HCEC 1CT (cell line): ENCODE results near the gene BROX.
"Not testable (repeated sequence)": the region's sequence is repeated elsewhere in the genome, so short reads cannot be mapped to it uniquely, and the experiment has no call there.

Experiments used
- DNase-seq: peaks from one replicate; pipeline ENCODE4 v3.0.0-alpha.2; 2017

Gene BROX

DNA sequence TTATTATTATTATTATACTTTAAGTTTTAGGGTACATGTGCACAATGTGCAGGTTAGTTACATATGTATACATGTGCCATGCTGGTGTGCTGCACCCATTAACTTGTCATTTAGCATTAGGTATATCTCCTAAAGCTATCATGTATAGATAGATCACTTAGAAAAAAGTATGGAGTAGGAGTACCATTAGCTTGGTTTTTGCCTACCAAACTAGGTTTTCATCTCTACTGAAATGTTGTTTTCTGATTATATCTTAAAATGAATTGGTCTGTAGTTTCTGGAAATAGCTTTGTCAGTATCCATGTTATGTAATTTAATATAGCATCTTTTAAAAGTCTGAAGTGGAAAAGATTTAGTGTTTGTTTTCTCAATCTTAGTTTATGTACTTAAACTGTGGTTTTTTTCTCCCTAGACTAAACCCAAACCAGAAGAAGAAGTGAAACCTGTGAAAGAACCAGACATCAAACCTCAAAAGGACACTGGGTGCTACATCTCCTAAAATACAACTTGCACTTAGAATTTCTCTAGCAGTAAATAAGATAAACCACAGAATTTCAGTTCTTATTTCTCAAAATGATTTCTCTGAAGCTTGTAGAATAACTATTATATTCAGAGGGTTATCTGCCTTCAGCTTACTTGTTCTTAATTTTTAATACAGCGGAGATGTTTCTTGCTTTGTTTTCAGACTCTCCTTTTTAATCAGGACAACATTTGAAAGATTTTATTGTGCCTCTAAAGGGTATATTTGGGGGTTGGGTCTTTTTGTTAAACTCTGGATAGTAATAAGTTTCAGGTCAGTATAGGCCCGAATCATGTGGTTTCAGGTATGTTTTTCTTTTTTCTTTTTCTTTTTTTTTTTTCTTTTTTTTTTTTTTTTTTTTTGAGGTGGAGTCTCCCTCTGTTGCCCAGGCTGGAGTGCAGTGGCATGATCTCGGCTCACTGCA lies 20.1 kb downstream of the BROX start:
- DNase-seq = no peak

DNA sequence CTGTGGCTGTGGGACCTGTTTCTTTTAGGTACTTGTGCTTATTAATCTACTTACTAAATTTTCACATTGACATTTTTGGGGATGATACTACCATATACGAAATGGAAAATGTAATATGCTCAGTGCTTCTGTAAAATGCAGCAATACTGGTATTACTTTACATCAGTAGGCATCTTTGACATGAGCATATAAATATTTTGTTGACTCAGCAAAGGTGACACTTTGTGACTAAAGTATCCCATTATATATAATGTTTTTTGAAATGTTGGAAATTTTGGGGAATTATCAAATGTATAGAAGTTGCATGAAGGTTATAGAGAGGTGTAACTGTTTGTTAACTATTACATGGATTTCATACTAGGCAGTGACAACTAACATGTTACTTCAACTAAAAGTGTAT lies 22.4 kb downstream of the BROX start:
- no peak for DNase-seq

DNA sequence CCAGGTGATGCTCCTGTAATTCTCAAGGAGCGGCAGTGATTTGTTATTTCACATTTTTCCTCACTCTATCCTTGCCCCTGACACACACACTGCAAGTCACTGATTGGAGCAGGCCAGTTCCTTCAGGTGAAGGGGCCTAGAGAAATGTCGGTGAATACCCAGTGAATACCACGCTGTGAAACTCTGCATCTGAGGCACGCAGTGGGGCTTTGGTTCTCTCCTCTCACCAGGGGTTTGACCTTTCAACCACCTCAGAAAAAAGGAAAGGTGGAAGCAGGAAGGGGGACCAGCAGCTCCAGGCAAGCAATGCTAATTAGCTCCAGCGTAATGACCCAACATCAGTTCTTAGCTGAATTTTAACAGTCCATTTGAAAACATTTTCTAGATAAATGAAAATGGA lies 24.1 kb downstream of the BROX start:
- DNase-seq = no peak

DNA sequence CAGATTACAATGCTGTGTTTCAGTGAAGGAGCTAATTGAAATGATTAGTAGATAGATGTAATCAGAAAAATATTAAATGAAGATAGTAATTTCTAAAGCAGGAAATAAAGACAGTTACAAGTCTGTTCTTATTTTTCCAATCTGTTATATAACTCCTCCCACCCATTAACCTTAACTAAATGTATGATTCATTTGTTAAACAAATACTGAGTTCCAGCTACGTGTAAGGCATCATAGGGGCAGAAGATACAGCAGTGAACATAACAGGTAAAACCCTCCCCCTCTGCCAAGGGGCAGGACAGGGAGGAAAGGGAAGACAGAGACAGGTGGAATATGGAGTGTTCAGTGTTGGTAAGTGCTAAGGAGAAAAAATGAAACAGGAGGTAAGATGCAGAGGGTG lies 24.6 kb downstream of the BROX start, which contains the start of gene FAM177B:
FAM177B (plus strand) TSS at position 231 of the 400 bp plus-strand sequence. CDS start 9,344 bp downstream, outside the sequence.
- DNase-seq = no peak

DNA sequence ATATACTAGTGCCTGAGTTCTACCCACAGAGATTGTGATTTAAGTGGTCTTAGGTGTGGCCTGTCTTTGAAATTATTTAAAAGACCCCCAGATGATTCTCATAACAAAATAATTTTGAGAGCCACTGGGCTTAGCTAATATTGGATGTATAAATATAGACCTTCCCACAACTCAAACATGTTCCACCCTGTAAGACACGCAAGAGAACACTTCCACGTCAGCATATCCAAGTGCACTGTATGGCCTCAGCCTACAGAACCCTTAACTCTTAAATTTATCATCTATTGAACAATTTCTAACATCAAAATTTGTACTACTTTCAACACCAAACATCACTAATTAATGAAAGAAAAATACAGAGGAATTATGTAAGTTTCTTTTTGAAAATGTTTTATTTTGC lies 27.1 kb downstream of the BROX start:
- no peak for DNase-seq

DNA sequence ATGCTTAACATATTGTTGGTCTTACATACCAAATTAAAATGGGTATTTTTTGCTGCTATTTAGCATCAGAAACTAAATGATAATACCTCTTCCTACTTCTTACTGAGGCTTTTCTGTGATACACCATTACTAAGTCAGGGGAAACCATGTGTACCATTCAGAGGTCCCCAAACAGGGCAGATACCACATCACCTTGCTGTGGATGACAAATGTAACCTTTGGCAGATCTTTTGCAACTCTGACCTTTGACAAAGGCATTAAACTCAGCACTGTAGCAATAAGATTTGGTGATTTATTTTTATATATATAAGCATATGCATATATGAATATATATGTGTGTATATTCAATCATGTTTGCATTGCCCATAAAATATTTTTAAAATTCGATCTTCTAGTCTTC lies 27.6 kb downstream of the BROX start:
- no peak for DNase-seq

DNA sequence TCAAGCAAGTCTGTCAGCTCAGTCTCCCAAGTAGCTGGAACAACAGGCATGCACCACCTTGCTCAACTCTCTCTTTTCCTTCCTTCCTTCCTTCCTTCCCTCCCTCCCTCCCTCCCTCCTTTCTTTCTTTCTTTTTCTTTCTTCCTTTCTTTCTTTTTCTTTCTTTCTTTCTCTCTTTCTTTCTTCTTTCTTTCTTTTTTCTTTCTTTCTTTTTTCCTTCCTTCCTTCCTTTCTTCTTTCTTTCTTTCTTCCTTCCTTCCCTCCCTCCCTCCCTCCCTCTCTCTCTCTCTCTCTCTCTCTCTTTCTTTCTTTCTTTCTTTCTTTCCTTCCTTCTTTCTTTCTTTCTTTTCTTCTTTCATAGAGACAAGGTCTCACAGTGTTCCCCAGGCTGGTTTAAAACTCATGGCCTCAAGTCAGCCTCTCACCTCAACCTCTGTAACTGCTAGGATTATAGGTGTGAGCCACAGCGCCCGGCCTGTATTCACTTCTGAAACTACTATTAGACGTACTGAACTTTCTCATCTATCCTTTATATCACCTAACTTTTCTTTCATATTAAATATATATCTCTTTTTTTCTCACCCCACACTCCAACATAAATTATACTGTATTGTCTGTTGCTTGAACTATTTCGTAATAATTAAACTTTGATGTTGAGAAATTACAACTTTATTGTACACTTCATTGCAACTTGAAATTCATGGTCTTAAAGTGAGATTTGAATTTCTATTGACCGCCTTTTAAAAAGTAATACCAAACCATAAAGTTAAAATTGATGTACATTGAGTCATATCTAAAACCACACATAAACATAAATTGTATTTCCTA lies 29.5 kb downstream of the BROX start:
- not testable (repeated sequence) for DNase-seq

DNA sequence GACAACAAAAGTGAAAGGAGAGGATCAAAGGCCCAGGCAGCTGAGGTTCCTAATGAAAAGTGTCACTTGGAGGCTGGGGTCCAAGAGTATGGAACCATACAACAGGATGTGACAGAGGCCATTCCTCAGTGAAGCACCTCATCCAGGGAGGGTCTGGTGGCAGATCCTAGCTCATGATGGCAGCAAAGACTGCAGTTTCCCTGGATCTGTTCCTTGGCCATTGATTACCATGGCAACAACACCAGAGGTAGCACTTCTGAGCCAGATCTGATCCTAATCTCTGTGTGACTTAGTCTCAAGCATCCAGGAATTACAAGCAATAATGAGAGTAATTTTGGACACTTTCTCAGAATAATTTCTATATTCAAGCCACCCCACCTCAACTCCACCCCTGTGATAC lies 37.6 kb downstream of the BROX start:
- no peak for DNase-seq

DNA sequence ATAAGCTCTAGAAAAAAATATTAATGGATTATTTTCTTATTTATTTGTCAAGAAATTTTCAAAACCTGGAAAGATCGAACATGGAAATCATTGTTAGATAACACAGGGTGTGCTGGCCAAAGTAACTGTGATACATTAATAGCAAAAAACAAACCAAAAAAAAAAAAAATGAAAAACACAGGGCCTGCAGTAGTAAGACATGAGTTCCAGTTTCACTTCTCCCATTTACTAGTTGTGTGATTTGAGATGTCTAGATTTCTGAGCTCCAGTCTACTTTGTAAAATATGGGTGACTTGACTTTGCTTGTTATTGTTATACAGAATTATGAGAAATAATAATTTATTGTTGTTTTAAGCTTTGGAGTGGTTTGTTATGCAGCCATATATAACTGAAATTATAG lies 38.3 kb downstream of the BROX start:
- no peak for DNase-seq

DNA sequence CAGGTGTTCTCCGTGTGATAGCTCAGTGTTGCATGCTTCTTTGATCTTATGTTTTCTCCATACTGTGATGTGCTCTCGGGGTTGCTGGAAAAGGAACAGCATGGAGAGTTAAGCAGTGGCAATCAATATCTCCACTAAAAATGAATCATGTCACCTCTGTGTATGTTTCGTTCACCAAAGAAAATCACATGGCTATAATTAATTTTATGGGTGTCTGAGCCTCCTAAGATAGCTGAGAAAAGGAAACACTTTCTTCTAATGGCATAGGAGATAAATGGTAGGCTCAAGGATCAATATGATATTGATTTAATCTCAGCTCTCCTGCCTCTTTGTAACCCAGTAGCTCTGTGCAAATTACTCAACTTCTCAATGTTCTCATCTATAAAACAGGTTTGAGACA lies 38.9 kb downstream of the BROX start:
- no peak for DNase-seq

DNA sequence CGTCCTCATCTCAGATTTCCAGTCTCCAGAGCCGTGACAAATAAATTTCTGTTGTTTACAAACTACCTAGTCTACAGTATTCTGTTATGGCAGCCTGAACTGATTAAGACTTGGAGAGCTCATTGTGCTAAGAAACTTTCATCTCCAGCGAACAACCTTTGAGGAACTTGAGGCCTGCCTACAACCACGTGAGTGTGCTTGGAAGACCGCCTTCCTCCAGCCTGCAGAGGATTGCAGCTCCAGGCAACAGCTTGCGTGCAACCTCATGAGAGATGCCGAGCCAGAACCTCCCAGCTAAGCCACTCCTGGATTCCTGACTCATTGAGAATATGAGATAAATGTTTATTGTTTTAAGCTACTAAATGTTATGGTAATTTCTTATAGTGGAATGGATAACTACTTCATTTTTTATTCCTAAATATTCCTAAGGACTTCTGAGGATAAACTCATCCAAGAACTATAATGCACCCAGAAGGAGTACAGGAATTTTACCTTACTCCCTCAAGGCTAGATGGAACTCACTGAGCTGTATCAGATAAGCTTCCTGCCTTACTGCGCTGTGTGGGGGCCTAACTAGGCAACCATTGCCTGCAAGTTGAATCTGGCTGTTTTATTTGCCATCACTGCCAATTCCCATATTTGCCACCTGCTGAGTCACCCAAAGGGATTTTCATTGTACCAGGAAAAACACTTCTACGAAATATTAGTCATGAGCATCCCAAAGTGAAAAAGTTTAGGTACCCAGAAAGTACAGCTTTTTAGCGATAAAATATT lies 42.2 kb downstream of the BROX start:
- peak; percentile 75 for DNase-seq

DNA sequence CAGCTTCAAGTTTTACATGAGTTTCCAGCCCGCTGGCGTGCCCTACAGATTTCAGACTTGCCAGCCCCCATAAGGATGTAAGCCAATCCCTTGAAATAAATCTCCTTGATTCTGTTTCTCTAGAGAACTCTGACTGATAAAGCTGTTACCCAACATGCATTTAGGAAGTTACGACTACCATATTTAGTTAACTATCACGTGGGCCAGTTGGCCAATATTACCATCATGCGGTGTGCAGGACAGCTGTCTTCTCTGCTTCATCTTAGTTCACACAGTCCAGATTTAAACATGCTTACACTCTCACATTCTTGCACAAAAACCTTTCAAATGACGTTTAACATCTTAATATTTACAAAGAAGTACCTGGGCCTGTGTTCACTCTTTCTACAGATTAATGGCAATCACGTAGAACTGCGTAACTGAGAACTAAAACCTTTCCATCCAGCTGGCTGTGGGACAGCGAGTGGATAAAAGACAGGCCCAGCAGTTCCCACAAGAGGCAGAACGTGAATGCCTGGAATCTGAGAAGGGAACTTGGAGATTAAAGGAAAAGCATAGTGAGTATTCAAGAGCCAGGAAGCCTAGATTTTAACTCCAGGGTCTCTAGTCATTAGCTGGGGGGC lies 45.4 kb downstream of the BROX start:
- DNase-seq = no peak

DNA sequence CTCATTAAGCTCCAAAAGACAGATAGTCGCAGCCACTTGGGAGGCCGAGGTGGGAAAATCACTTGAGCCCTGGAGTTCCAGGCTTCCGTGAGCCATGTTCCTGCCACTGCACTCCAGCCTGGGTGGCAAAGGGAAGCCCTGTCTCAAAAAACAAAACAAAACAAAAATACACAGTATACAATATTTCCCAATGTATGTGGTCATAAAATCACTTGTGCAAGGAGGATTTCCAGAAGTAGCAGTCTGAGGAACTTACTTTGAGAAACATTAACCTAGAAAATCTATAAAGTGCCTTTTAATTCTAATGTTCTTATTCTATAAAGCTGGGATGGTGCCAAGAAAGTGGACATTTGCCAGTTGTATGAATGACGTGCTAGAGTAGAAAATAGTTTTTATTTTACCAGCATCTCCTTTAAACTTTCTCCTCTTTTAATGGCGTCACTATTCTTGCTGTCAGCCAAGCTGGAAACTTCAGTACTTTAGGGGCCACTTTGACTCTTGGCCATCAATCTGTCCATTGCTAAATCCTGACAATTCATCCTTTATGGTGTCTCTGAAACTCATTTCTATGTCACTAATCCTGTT lies 47.2 kb downstream of the BROX start:
- DNase-seq = no peak

DNA sequence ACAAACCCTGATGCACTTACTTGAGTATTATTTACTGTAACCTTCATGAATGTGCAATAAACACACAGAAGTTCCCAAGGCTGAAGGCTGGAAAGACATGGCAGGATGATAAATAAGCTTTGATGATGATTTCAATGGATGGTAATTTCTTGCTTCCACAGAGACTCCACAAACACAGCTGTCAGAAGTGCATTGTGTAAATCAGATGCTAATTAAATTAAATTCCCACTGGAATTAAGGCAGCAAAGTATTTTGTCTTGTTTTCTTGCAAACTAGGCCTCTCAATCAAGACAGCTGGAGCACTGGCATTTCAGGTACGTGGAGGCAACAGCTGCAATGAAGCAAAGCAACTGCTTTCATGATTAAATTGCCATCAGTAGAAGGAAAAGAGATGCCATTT lies 48.7 kb downstream of the BROX start:
- no peak for DNase-seq

DNA sequence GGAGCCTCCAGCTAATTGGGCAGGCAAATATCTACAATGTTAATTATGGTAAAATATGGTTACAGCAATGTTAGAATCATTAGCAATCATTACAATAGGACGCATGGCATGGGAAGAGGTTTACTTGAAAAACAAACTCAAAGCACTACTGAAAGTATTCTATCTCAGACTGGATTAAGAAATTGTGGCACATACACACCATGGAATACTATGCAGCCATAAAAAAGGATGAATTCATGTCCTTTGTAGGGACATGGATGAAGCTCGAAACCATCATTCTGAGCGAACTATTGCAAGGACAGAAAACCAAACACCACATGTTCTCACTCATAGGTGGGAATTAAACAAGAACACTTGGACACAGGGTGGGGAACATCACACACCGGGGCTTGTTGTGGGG lies 49.8 kb downstream of the BROX start:
- not testable (repeated sequence) for DNase-seq

DNA sequence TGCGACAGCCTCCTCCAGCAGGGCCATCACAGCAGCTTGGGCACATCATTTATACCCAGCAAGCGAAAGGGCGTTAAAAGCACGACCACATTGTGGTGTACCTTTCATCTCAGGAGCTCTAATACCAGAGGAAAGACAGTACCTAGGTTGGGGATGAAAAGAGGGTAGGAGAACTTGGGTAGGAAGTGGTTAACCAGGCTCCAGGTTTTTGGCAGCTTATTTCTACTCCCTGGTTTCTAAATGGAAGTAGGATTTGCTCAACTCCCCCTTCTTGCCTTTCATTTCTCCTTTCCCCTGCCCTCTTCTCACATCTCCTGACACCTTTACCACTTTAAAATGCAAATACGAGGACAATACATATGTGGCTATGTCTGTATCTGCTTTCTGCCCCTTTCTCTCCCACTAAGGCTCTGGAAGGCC lies 54.8 kb downstream of the BROX start:
- no peak for DNase-seq

DNA sequence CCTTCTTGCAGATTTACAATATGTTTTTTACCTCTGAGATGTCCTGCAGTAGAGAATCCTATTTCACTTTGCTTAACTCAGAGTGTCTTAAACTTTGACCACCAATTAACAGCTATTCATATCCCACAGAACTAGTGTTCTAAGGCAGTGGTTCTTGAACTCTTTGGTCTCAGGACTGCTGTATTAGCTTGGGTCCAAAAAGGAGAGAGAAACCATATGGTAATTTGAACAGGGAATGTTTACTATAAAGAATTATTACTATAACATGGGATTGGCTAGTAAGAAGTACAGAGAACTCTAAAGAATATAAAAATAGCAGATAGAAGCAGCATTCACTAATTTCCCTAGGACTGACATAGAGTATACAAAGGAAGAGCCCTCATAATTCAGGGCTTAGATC lies 56.2 kb downstream of the BROX start:
- no peak for DNase-seq

DNA sequence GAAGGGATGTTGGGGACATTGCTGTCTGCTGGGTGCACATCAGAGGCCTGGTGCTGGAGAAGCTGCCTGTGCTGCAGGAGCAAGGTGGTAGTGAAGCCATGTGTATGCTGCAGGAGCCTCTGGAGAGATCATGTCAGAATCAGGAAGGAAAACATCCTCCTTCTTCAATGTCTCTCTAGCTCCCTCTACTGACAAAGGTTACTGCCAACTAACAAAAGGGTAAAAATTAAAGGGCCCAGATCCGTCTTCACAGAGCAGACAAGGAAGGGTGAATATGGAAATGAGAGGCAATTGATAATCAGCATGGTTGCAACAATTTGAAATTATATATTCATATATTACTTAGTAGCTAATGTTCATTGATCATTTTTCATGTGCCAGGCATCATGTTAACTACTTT lies 56.8 kb downstream of the BROX start:
- DNase-seq = no peak

DNA sequence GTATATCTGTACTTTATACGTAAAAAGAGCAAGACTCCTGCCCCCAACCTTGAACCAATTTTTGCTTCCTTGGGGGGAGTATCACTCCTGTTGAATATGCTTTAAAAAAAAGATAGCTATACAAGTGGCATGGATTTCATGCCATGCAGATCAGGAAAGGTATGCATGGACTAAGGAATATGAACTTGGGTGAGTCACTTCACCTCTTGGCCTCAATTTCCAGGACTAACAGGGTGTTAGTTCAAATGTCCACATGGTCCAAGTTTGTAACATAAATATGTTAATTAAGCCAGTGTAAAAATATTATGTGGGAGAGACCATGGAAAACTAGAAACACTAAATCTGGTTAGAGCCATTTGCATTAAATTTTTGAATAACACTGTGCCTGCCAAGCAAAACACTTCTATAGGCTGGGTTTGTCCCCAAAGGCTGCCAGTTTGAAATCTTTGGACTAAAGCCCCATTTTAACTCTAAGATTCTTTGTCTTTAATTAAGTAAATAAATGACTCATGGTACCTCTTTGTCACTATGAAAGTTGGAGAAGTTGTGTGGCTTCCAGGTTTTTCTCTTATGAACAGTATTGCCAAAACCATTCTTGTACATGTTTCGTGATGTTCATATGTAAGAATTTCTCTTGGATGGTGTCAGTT lies 57.7 kb downstream of the BROX start:
- no peak for DNase-seq

DNA sequence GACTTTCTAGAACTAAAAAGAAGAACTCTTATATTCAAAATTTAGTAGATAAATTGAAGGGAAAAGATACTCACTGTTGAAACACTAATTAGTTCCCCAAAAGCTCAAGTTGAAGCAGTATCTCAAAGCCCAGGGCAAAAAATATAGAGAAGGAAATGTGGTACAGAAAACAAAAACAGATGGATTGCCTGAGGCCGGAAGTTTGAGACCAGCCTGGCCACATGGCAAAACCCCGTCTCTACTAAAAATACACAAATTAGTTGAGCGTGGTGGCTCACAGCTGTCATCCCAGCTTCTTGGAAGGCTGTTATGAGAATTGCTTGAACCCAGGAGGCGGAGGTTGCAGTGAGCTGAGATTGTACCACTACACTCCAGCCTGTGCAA lies 60.6 kb downstream of the BROX start:
- DNase-seq = no peak

DNA sequence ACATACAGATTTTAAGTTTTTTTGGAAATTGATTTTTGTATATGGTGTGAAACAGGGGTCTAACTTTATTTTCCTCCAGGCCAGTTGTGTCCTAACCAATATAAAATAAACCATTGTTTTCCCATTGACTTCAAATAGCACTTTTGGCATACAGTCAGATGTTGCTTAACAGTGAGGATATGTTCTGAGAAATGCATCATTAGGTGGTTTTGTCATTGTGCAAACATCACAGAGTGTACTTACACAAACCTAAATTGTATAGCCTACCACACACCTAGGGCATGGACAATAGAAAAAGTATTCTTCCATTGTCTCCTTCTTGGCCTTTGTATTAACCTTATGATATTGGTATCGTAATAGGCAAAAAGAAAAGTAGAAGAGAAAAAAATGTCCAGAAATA lies 65.1 kb downstream of the BROX start:
- DNase-seq = peak; percentile 27

DNA sequence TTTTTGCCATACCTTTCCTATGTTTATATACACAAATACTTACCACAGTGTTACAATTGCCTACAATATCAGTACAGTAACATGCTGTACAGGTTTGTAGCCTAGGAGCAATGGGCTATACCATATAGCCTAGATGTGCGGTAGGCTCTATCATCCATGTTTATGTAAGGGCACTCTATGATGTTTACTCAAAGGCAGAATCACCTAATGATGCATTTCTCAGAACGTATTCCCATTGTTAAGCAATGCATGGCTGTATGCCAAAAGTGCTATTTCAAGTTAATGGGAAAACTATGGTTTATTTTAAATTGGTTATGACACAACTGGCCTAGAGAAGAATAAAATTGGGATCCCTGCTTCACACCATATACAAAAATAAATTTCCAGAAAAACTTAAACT lies 65.6 kb downstream of the BROX start:
- peak; percentile 30 for DNase-seq
